Trophoblast cell (in vitro differentiated cells and primary cell): ENCODE data around the gene MEIKIN. TPM values are rescaled to one million over a fixed set of nuclear protein-coding genes. Genes with fewer than 3 reads are reported as not detected.

Experiments used
- DNase-seq, 2 donors: peaks; one replicate each; pipeline ENCODE4 v3.0.0-alpha.2; 2016
- H2AFZ ChIP-seq: 2 replicates; pipeline ENCODE4 v1.6.1; 2013; ENCODE audit warnings: low read length, moderate library complexity, mild to moderate bottlenecking; ENCODE audit not compliant: insufficient read depth, poor library complexity
- H2AK5ac ChIP-seq: 2 replicates; pipeline ENCODE4 v1.6.1; 2013; ENCODE audit warnings: mild to moderate bottlenecking, low read length
- H2BK120ac ChIP-seq: 2 replicates; pipeline ENCODE4 v1.6.1; 2013; ENCODE audit warnings: low read length, mild to moderate bottlenecking, moderate library complexity; ENCODE audit not compliant: insufficient read depth, poor library complexity
- H2BK12ac ChIP-seq: 2 replicates; pipeline ENCODE4 v1.6.1; 2013; ENCODE audit warnings: mild to moderate bottlenecking, low read length, moderate library complexity
- H2BK5ac ChIP-seq: 2 replicates; pipeline ENCODE4 v1.6.1; 2013; ENCODE audit warnings: low read length, low read depth, moderate library complexity, mild to moderate bottlenecking; ENCODE audit not compliant: poor library complexity
- H3K14ac ChIP-seq: 2 replicates; pipeline ENCODE4 v1.6.1; 2013; ENCODE audit warnings: mild to moderate bottlenecking, low read length
- H3K18ac ChIP-seq: 2 replicates; pipeline ENCODE4 v1.6.1; 2013; ENCODE audit warnings: mild to moderate bottlenecking, low read length
- H3K23ac ChIP-seq: 2 replicates; pipeline ENCODE4 v1.6.1; 2013; ENCODE audit warnings: low read length
- H3K27ac ChIP-seq: 2 replicates; pipeline ENCODE4 v1.5.1; 2013; ENCODE audit warnings: low read depth, mild to moderate bottlenecking, inconsistent platforms, low read length, moderate library complexity
- H3K27me3 ChIP-seq: 2 replicates; pipeline ENCODE4 v1.6.1; 2013; ENCODE audit warnings: inconsistent platforms, mild to moderate bottlenecking, low read length, moderate library complexity; ENCODE audit not compliant: insufficient read depth
- H3K36me3 ChIP-seq, 2 experiments: 1 replicate in 1 of 2; 2 replicates in 1 of 2; pipeline ENCODE4 v1.6.1; 2013; ENCODE audit warnings: low read length in 2 of 2, mild to moderate bottlenecking in 2 of 2, moderate library complexity in 1 of 2; ENCODE audit not compliant: insufficient read depth in 2 of 2, control insufficient read depth in 1 of 2
- H3K4ac ChIP-seq: 2 replicates; pipeline ENCODE4 v1.6.1; 2013; ENCODE audit warnings: low read depth, mild to moderate bottlenecking, low read length, moderate library complexity
- H3K4me1 ChIP-seq, 2 experiments: 1 replicate in 1 of 2; 2 replicates in 1 of 2; pipeline ENCODE4 v1.6.1; 2013; ENCODE audit warnings: low read length in 2 of 2, mild to moderate bottlenecking in 2 of 2, moderate library complexity in 1 of 2; ENCODE audit not compliant: insufficient read depth in 2 of 2, control insufficient read depth in 1 of 2
- H3K4me2 ChIP-seq: 2 replicates; pipeline ENCODE4 v1.6.1; 2013; ENCODE audit warnings: inconsistent platforms, mild to moderate bottlenecking, low read length, moderate library complexity
- H3K4me3 ChIP-seq: 2 replicates; pipeline ENCODE4 v1.5.1; 2013; ENCODE audit warnings: mild to moderate bottlenecking, low read depth, low read length, inconsistent platforms
- H3K79me1 ChIP-seq: one replicate; pipeline ENCODE4 v1.6.1; 2013; ENCODE audit warnings: low read length
- H3K79me2 ChIP-seq: 2 replicates; pipeline ENCODE4 v1.6.1; 2013; ENCODE audit warnings: low read length, mild to moderate bottlenecking; ENCODE audit not compliant: control insufficient read depth, insufficient read depth, poor library complexity
- H3K9ac ChIP-seq: 2 replicates; pipeline ENCODE4 v1.6.1; 2013; ENCODE audit warnings: mild to moderate bottlenecking, low read length
- H3K9me3 ChIP-seq: 2 replicates; pipeline ENCODE4 v1.6.1; 2013; ENCODE audit warnings: low read depth, mild to moderate bottlenecking, control low read depth, inconsistent platforms, low read length; ENCODE audit not compliant: insufficient read depth
- H4K12ac ChIP-seq: 2 replicates; pipeline ENCODE4 v1.6.1; 2013; ENCODE audit warnings: low read depth, mild to moderate bottlenecking, low read length, moderate library complexity
- H4K8ac ChIP-seq: 2 replicates; pipeline ENCODE4 v1.6.1; 2013; ENCODE audit warnings: low read depth, mild to moderate bottlenecking, low read length, moderate library complexity
- H4K91ac ChIP-seq: one replicate; pipeline ENCODE4 v1.6.1; 2013; ENCODE audit warnings: low read depth, mild to moderate bottlenecking, low read length, moderate library complexity
- WGBS: extraction: QIAGEN DNeasy Blood & Tissue Kit; methylation state at CpG from one replicate; pipeline ENCODE4 v1.1.7; 2013; ENCODE audit warnings: missing lambda C conversion rate; ENCODE audit not compliant: insufficient read length, insufficient coverage; ENCODE audit errors: extremely low coverage; 5-methylcytosine and 5-hydroxymethylcytosine counted together
- polyA plus RNA-seq: library from polyadenylated mRNA; stranded (reverse); fragments of 200-250 nt; gene quantifications from 2 replicates; pipeline ENCODE4 v1.2.3, GENCODE V29; 2013

The MEIKIN gene, protein sequence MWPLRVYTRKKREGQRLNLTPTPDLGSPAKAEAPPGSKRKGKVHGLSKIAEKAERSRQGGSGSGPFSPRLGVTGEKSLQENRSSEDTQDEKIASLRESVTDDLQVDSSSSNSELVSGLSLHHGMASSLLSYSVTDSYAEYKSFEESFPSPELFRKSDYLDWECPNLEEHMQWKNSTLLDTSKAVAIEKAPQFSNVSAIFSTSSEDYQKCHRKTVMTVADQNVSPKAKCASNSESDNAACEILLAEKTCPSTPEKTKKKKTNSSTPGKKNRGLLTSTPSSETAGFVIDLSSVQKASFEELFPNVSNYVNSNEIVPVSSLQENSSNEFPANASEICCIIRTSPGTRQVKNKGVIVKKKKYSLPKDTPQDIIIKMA
- polyA plus RNA-seq, result not detected in 2 replicates

GRCh38 chr5:131945551-131946168 lies at the start of gene MEIKIN:
Gene MEIKIN (minus strand): TSS chr5:131945663. CDS start chr5:131945505, 158 bp downstream.
- Histone ChIP-seq H2BK12ac (no peak within 1 kb of the TSS), H3K4me3 (no peak within 1 kb of the TSS), H3K36me3 (no peaks in the 10 kb centered on the region), H2AFZ (no peak within 1 kb of the TSS), H3K27me3 (no peaks in the 10 kb centered on the region), H2AK5ac (no peak within 1 kb of the TSS), H3K4me1 (no peaks in the 10 kb centered on the region), H3K4me2 (no peak within 1 kb of the TSS), H3K79me2 (no peaks in the 10 kb centered on the region), H3K79me1 (no peaks in the 10 kb centered on the region), H4K8ac (no peak within 1 kb of the TSS), H3K9ac (no peak within 1 kb of the TSS), H4K12ac (no peak within 1 kb of the TSS), H4K91ac (no peak within 1 kb of the TSS), H2BK120ac (no peak within 1 kb of the TSS), H3K9me3 (no peaks in the 10 kb centered on the region), H3K18ac (no peak within 1 kb of the TSS), H3K23ac (no peak within 1 kb of the TSS), H3K14ac (no peak within 1 kb of the TSS), H3K27ac (no peak within 1 kb of the TSS), H3K4ac (no peak within 1 kb of the TSS), H2BK5ac (no peak within 1 kb of the TSS)
- DNase-seq, result no peak
- no CpG with 5 or more reads among the region's 24 CpGs for WGBS

DNA sequence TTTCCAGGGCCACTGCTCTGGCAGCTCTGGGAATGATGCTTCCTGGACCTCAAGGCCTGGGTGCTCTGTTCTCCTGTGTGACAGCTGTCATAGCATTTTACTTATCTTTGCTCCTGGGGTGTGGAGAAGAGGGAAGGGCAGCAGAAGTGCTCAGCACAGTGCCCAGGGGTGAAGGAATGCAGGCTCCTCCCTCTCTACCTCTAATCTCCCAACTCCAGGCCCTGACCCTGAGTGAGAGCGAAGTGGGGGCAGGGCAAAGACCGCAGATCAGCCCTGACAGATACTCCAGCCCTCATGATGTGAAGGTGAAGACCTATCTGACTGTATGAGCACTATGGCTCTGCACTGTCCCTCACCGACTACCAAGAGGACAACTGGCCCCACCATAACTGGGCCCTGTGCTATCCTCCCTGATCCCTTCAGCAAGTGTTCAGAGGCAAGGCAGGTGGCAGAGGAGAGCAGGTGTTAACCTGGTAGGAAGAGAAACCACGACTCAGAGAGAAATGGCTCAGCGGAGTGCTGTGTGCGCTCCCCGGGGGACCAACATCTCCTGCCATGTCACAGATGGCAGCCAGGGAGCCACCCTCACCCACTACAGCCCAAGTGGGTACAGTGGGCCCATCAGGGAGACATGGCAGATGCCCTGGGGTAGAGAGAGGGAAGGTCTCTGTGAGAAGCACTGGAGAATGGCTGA lies 49.2 kb upstream of the MEIKIN start:
- no peaks in the 10 kb centered on the region for H3K9me3 ChIP-seq

DNA sequence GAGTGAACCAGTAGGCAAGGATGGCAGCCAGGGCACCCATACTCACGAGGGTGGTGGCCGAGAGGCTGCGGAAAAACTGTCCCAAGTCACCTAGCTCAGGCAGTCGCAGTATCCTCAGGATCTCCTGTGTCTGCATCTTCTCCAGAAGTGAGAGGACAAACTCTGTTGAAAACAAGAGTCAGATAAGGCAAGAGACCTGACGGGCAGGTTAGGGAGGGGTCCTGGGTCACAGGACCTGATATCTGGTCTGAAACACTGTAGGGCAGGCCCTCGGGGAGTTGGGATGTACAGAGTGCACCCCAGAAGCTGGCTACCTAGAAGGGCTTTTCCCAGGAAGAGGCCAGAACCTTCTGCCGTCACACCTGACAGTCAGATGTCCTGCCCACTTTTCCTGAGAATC lies 48.6 kb upstream of the MEIKIN start:
- Histone ChIP-seq H2AK5ac (no peak overlapping the region), H2BK12ac (no peak overlapping the region), H3K4me1 (peaks cover 10 to 20% of the 10 kb centered on the region in 2 experiments), H3K23ac (no peak overlapping the region), H2AFZ (no peak overlapping the region), H3K18ac (no peak overlapping the region), H3K36me3 (no peaks in the 10 kb centered on the region), H3K9me3 (no peaks in the 10 kb centered on the region), H2BK120ac (no peak overlapping the region), H3K79me2 (no peaks in the 10 kb centered on the region), H4K91ac (no peak overlapping the region), H3K9ac (no peak overlapping the region), H3K4me2 (no peak overlapping the region), H4K8ac (no peak overlapping the region), H3K4me3 (no peak overlapping the region), H3K14ac (no peak overlapping the region), H2BK5ac (no peak overlapping the region), H4K12ac (no peak overlapping the region), H3K79me1 (no peaks in the 10 kb centered on the region), H3K27me3 (no peaks in the 10 kb centered on the region), H3K27ac (no peak overlapping the region), H3K4ac (no peak overlapping the region)
- WGBS, result no CpG with 5 or more reads among the region's 7 CpGs
- DNase-seq, result no peak

More for the DNA sequence above, 49.2 kb upstream of the MEIKIN start:
- Histone ChIP-seq H3K27me3 (no peaks in the 10 kb centered on the region), H3K14ac (no peak overlapping the region), H3K4ac (no peak overlapping the region), H4K12ac (no peak overlapping the region), H4K8ac (no peak overlapping the region), H3K4me2 (no peak overlapping the region), H3K9ac (no peak overlapping the region), H3K18ac (no peak overlapping the region), H2BK120ac (no peak overlapping the region), H3K4me1 (peaks cover 10 to 20% of the 10 kb centered on the region in 2 experiments), H3K79me2 (no peaks in the 10 kb centered on the region), H2AFZ (no peak overlapping the region), H2BK5ac (no peak overlapping the region), H2BK12ac (no peak overlapping the region), H3K4me3 (no peak overlapping the region), H2AK5ac (no peak overlapping the region), H3K79me1 (no peaks in the 10 kb centered on the region), H3K23ac (no peak overlapping the region), H3K27ac (no peak overlapping the region), H4K91ac (no peak overlapping the region), H3K36me3 (no peaks in the 10 kb centered on the region)
- no CpG with 5 or more reads among the region's 7 CpGs for WGBS
- no peak for DNase-seq

- Histone ChIP-seq H2AK5ac (no peak overlapping the region), H3K4ac (no peak overlapping the region), H3K4me3 (no peak overlapping the region), H3K4me2 (no peak overlapping the region), H2BK5ac (no peak overlapping the region), H3K27me3 (no peaks in the 10 kb centered on the region), H3K36me3 (no peaks in the 10 kb centered on the region), H3K79me1 (no peaks in the 10 kb centered on the region), H4K12ac (no peak overlapping the region), H3K79me2 (no peaks in the 10 kb centered on the region), H3K9ac (no peak overlapping the region), H3K18ac (no peak overlapping the region), H3K9me3 (no peaks in the 10 kb centered on the region), H4K91ac (no peak overlapping the region), H3K23ac (no peak overlapping the region), H3K14ac (no peak overlapping the region), H2BK12ac (no peak overlapping the region), H3K27ac (no peak overlapping the region), H2BK120ac (no peak overlapping the region), H4K8ac (no peak overlapping the region), H3K4me1 (peaks cover 10 to 20% of the 10 kb centered on the region in 2 experiments), H2AFZ (no peak overlapping the region)
- no peak for DNase-seq
- WGBS, result no CpG with 5 or more reads among the region's 4 CpGs
These were observed 48.2 kb upstream of the MEIKIN start for GRCh38 chr5:131993676-131994075.
